Ovary (tissue), 9 donors: ENCODE data around the gene PHKG1. TPM values are rescaled to one million over a fixed set of nuclear protein-coding genes. Genes with fewer than 3 reads are reported as not detected.
A peak's percentile ranks its signal among the peaks of the same experiment; 100 is the strongest.
"Not testable (repeated sequence)": the region's sequence is repeated elsewhere in the genome, so short reads cannot be mapped to it uniquely, and the experiment has no call there.

Experiments
- DNase-seq, 5 donors: peaks; one replicate each; pipeline ENCODE4 v3.0.0-alpha.2; 2019 to 2020
- H3K27ac ChIP-seq, 2 donors: fragments of 200-600 bp; one replicate each; pipeline versions ENCODE4 v1.5.1 to v1.8.0; 2019 to 2022
- H3K27me3 ChIP-seq: fragments of 200-600 bp; one replicate; pipeline ENCODE4 v1.8.0; 2022
- H3K36me3 ChIP-seq: fragments of 200-600 bp; sonication (generic); one replicate; pipeline ENCODE4 v1.5.1; 2019
- H3K4me1 ChIP-seq: one replicate; pipeline ENCODE4 v1.8.1; 2013; ENCODE audit warnings: mild to moderate bottlenecking, moderate library complexity; ENCODE audit not compliant: insufficient read depth
- H3K4me3 ChIP-seq: fragments of 200-600 bp; sonication (generic); one replicate; pipeline ENCODE4 v1.5.1; 2017
- H3K9me3 ChIP-seq, 2 donors: fragments of 200-600 bp in 1 of 2; sonication (generic) in 1 of 2; one replicate each; pipeline versions ENCODE4 v1.5.1 to v1.8.1; 2013 to 2019; ENCODE audit warnings: mild to moderate bottlenecking in 1 of 2, moderate library complexity in 1 of 2
- EP300 ChIP-seq: sonication (generic); formaldehyde crosslinking; IDR thresholded peaks from one replicate; pipeline ENCODE4 v1.6.1; 2017; ENCODE audit warnings: antibody characterized with exemption
- POLR2A ChIP-seq: fragments of 450-650 bp; IDR thresholded peaks from one replicate; pipeline ENCODE4 v1.6.1; 2017; ENCODE audit warnings: antibody characterized with exemption, mild to moderate bottlenecking, moderate library complexity
- WGBS, 3 donors: extraction: QIAGEN DNeasy Blood & Tissue Kit in 1 of 3; methylation state at CpG; one replicate each; pipeline versions ENCODE4 v1.1.5 to v1.1.7; 2013 to 2017; 5-methylcytosine and 5-hydroxymethylcytosine counted together
- intact Hi-C, 4 donors: fragments of 100-400 bp; cut with DNase I; formaldehyde crosslinking; loops; one replicate each; pipeline versions ENCODE4 v1.11.0 to v1.15.1; 2022 to 2023
- polyA plus RNA-seq, 2 donors: library from polyadenylated mRNA; stranded (reverse); fragments of 200-250 nt in 1 of 2; fragments of 350-450 nt in 1 of 2; fragmentation: Illumina TruSeq in 1 of 2; extraction: RNeasy Lipid Tissue Mini Kit (QIAGEN cat#74804) in 1 of 2; gene quantifications; one replicate each; pipeline ENCODE4 v1.2.3, GENCODE V29; 2013 to 2014
- total RNA-seq, 7 donors: library from RNA; depleted of rRNA in 2 of 7; stranded (reverse); fragments of >200 nt in 2 of 7; fragmentation: NEBNext Ultra II Directional in 3 of 7; extraction: Animal tissue kit (Norgen Biotek cat#: 25700) in 3 of 7; gene quantifications; one replicate each; pipeline versions ENCODE4 v1.1.0 to v1.2.4, GENCODE V29; 2016 to 2023
- TF ChIP-seq, protein P1 (sequence below), 3 donors: fragments of 450-650 bp in 2 of 3; fragments of 200-600 bp in 1 of 3; IDR thresholded peaks; one replicate each; pipeline versions ENCODE4 v1.5.1 to v1.8.0; 2016 to 2022; ENCODE audit warnings: antibody characterized with exemption in 3 of 3, mild to moderate bottlenecking in 1 of 3
- donor health status: DM: no; HTN: no; CAD: no; lungs with moderate emphysema.
- donor health status: DM: no; HTN: no; CAD: no.
- donor health status: Bipolar disorder and iron deficiency.
- donor health status: DM: yes; HTN: yes; CAD: no.
- donor health status: DM: no; HTN: no; CAD: no.
- donor health status: DM: yes; HTN: yes; CAD: no.

The PHKG1 gene
- total and polyA plus RNA-seq, 9 donors = 0.97 to 2.3 (median 1.1) TPM

GRCh38 chr7:56107954-56108258, 15.2 kb upstream of the PHKG1 start:
- no peak overlapping the region for H3K4me3 ChIP-seq
- H3K36me3 ChIP-seq = no peaks in the 10 kb centered on the region
- TF ChIP-seq EP300 = no peak
- TF ChIP-seq, protein P1, sequence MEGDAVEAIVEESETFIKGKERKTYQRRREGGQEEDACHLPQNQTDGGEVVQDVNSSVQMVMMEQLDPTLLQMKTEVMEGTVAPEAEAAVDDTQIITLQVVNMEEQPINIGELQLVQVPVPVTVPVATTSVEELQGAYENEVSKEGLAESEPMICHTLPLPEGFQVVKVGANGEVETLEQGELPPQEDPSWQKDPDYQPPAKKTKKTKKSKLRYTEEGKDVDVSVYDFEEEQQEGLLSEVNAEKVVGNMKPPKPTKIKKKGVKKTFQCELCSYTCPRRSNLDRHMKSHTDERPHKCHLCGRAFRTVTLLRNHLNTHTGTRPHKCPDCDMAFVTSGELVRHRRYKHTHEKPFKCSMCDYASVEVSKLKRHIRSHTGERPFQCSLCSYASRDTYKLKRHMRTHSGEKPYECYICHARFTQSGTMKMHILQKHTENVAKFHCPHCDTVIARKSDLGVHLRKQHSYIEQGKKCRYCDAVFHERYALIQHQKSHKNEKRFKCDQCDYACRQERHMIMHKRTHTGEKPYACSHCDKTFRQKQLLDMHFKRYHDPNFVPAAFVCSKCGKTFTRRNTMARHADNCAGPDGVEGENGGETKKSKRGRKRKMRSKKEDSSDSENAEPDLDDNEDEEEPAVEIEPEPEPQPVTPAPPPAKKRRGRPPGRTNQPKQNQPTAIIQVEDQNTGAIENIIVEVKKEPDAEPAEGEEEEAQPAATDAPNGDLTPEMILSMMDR (IDR thresholded peaks at IDR 0.05) = no peak
- TF ChIP-seq POLR2A = no peak
- intact Hi-C loops = no loop called here
- H3K4me1 ChIP-seq = peaks cover 5% of the 10 kb centered on the region
- 83 to 98% (median 98%) methylated on average over 1 of the region's 1 CpG for WGBS, 3 donors
- DNase-seq = no peak
- H3K27ac ChIP-seq = no peak overlapping the region
- H3K9me3 ChIP-seq = no peaks in the 10 kb centered on the region
- no peaks in the 10 kb centered on the region for H3K27me3 ChIP-seq

GRCh38 chr7:56106108-56107073, 13.6 kb upstream of the PHKG1 start, which contains the start of gene CHCHD2:
Gene CHCHD2 (minus strand): TSS chr7:56106476. CDS start chr7:56106413, 63 bp downstream.
- Histone ChIP-seq H3K27me3 (no peaks in the 10 kb centered on the region), H3K9me3 (no peaks in the 10 kb centered on the region), H3K4me3 (peak within 1 kb of the TSS; percentile 91), H3K36me3 (no peaks in the 10 kb centered on the region), H3K4me1 (peaks cover 5% of the 10 kb centered on the region), H3K27ac (peak within 1 kb of the TSS; percentile 78 to 93)
- DNase-seq = peak; percentile 94 to 96 (median 95)
- WGBS, 3 donors = 1 to 2% (median 1%) methylated on average over 53 to 57 of the region's 57 CpGs
- intact Hi-C loops = no loop called here
- TF ChIP-seq, protein P1 (IDR thresholded peaks at IDR 0.05) = no peak
- peak; percentile 94 for TF ChIP-seq POLR2A

GRCh38 chr7:56105508-56105907, 12.8 kb upstream of the PHKG1 start:
- TF ChIP-seq POLR2A (no peak), EP300 (no peak)
- TF ChIP-seq, protein P1 (IDR thresholded peaks at IDR 0.05) = no peak
- Histone ChIP-seq H3K9me3 (no peaks in the 10 kb centered on the region), H3K27ac (peak overlapping the region in 1 of 2 donors; percentile 93), H3K36me3 (no peaks in the 10 kb centered on the region), H3K27me3 (no peaks in the 10 kb centered on the region), H3K4me3 (peak overlapping the region; percentile 91), H3K4me1 (peaks cover 5% of the 10 kb centered on the region)
- intact Hi-C loops = no loop called here
- 13 to 19% (median 18%) methylated on average over 6 of the region's 6 CpGs for WGBS, 3 donors
- no peak for DNase-seq

DNA sequence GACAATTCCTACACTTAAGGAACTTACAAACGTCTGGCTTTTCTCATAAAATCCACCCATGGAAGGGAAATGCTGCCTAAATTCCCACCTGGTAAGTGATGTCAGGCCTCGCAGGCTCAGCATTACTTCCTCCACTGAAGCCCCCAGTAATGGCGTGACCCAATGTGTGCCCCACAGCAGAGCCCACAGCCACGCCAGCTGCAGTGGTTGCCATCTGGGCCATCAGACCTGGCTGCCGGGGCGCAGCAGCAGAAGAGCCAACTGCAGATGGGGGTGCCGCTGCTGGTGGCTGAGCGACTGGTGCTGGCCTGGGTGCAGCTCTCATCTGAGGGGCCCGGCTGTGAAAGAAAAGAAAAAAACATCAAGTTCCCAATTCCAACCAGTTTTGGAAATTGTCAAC, 11.4 kb upstream of the PHKG1 start:
- not testable (repeated sequence) for H3K4me1 ChIP-seq

DNA sequence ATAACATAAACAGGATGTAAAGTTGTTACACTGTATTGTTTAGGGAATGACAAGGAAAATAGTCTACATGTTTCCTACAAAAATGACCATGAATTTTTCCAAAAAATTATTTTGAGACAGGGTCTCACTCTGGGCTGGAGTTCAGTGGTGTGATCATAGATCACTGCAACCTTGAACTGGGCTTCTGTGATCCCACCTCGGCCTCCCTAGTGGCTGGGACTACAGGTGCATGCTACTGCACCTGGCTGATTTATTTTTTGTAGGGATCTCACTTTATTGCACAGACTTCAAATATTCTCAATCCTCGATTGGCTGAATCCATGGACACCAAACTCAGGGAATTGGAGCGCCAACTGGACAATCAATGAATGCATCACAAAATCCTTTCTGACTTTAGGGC, 6.9 kb upstream of the PHKG1 start:
- peaks cover 6% of the 10 kb centered on the region for H3K4me1 ChIP-seq
- no peaks in the 10 kb centered on the region for H3K36me3 ChIP-seq
- H3K9me3 ChIP-seq = no peaks in the 10 kb centered on the region
- H3K27ac ChIP-seq = no peak overlapping the region
- 81 to 93% (median 84%) methylated on average over 3 of the region's 3 CpGs for WGBS, 3 donors
- H3K27me3 ChIP-seq = no peaks in the 10 kb centered on the region
- TF ChIP-seq, protein P1 (IDR thresholded peaks at IDR 0.05) = no peak
- H3K4me3 ChIP-seq = no peak overlapping the region
- DNase-seq = no peak
- intact Hi-C loops = no loop called here

More for the DNA sequence above, 11.4 kb upstream of the PHKG1 start:
- H3K27me3 ChIP-seq, H3K9me3 ChIP-seq, H3K36me3 ChIP-seq, DNase-seq, H3K27ac ChIP-seq, intact Hi-C loops, H3K4me3 ChIP-seq: not testable (repeated sequence)
- WGBS, 3 donors = 86 to 87% (median 86%) methylated on average over 9 of the region's 9 CpGs

- H3K27ac ChIP-seq, H3K27me3 ChIP-seq, H3K36me3 ChIP-seq, intact Hi-C loops, DNase-seq, H3K4me3 ChIP-seq, H3K4me1 ChIP-seq, H3K9me3 ChIP-seq: not testable (repeated sequence)
- WGBS, 3 donors = 84 to 89% (median 86%) methylated on average over 8 of the region's 8 CpGs
Measured at GRCh38 chr7:56098187-56099008, 5.6 kb upstream of the PHKG1 start.
